Esophagus squamous epithelium (tissue), 5 donors: Measurements from ENCODE around the gene RNF115. TPM values are rescaled to one million over a fixed set of nuclear protein-coding genes. Genes with fewer than 3 reads are reported as not detected.

ENCODE experiments used
- DNase-seq: peaks from one replicate; lab custom pipeline; 2025; lab: John Stamatoyannopoulos, UW
- H3K27ac ChIP-seq, 4 donors: fragments of 200-600 bp; sonication (generic); one replicate each; pipeline ENCODE4 v1.5.1; 2016 to 2019; ENCODE audit warnings: mild to moderate bottlenecking in 1 of 4
- H3K27me3 ChIP-seq, 4 donors: fragments of 200-600 bp; sonication (generic); 1 replicate in 3 of 4; 2 replicates in 1 of 4; pipeline versions ENCODE4 v1.5.1 to v1.6.0; 2017 to 2021; ENCODE audit warnings: antibody characterized with exemption in 1 of 4
- H3K36me3 ChIP-seq, 3 donors: fragments of 200-600 bp; sonication (generic); one replicate each; pipeline ENCODE4 v1.5.1; 2016 to 2019
- H3K4me1 ChIP-seq, 3 donors: fragments of 200-600 bp; sonication (generic); one replicate each; pipeline ENCODE4 v1.5.1; 2017 to 2019
- H3K4me3 ChIP-seq, 4 donors: fragments of 200-600 bp; sonication (generic); 1 replicate in 3 of 4; 2 replicates in 1 of 4; pipeline ENCODE4 v1.5.1; 2016 to 2019; ENCODE audit warnings: mild to moderate bottlenecking in 2 of 4, moderate library complexity in 1 of 4
- H3K9me3 ChIP-seq, 3 donors: fragments of 200-600 bp; sonication (generic); one replicate each; pipeline ENCODE4 v1.5.1; 2016 to 2019
- CTCF ChIP-seq, 6 experiments: fragments of 450-650 bp in 4 of 6; fragments of 200-600 bp in 2 of 6; sonication (generic) in 2 of 6; IDR thresholded peaks; one replicate each; pipeline ENCODE4 v1.5.1; 2016 to 2019; ENCODE audit warnings: antibody characterized with exemption in 6 of 6, mild to moderate bottlenecking in 4 of 6, moderate library complexity in 4 of 6
- POLR2A ChIP-seq, 4 donors: fragments of 450-650 bp; IDR thresholded peaks; one replicate each; pipeline ENCODE4 v1.6.1; 2017; ENCODE audit warnings: antibody characterized with exemption in 4 of 4, mild to moderate bottlenecking in 4 of 4, moderate library complexity in 3 of 4
- WGBS, 2 donors: methylation state at CpG; one replicate each; pipeline ENCODE4 v1.1.5; 2018; 5-methylcytosine and 5-hydroxymethylcytosine counted together
- intact Hi-C: fragments of 100-400 bp; cut with DNase I; formaldehyde crosslinking; loops from one replicate; pipeline ENCODE4 v1.15.0; 2022
- total RNA-seq, 4 donors: library from RNA; depleted of rRNA; stranded (reverse); fragments of >200 nt; gene quantifications; one replicate each; pipeline ENCODE4 v1.1.0, GENCODE V29; 2016
- donor health status: DM: yes; HTN: yes; CAD: no.

The RNF115 gene
- total RNA-seq, 4 donors from 2014 or later, result 4.3 to 17.5 (median 6.1) TPM

GRCh38 chr1:145863282-145864018, 39.6 kb upstream of the RNF115 start:
- no peak for TF ChIP-seq POLR2A (IDR thresholded peaks at IDR 0.05)
- no peak for TF ChIP-seq CTCF (IDR thresholded peaks at IDR 0.05)
- Histone ChIP-seq H3K9me3 (no peaks in the 10 kb centered on the region), H3K4me1 (peaks cover 4 to 8% (median 7%) of the 10 kb centered on the region in 3 donors), H3K36me3 (peaks cover 0 to 35% (median 0%) of the 10 kb centered on the region in 3 donors), H3K4me3 (no peak overlapping the region), H3K27me3 (no peaks in the 10 kb centered on the region), H3K27ac (no peak overlapping the region)
- intact Hi-C loops, result no loop called here
- WGBS, 2 donors, result 67 to 69% methylated on average over 5 of the region's 5 CpGs
- no peak for DNase-seq

GRCh38 chr1:145859491-145860023, 35.7 kb upstream of the RNF115 start:
- intact Hi-C loops, result no loop called here
- H3K27me3 ChIP-seq, result no peaks in the 10 kb centered on the region
- H3K27ac ChIP-seq, result peak overlapping the region; percentile 89 to 98 (median 96)
- H3K36me3 ChIP-seq, result peaks cover 15 to 29% (median 26%) of the 10 kb centered on the region in 3 donors
- TF ChIP-seq POLR2A (IDR thresholded peaks at IDR 0.05), result peak in 2 of 4 donors; percentile 80 to 87
- TF ChIP-seq CTCF (IDR thresholded peaks at IDR 0.05), result peak in 2 of 6 experiments; percentile 13 to 25
- WGBS, 2 donors, result 1 to 2% methylated on average over 16 of the region's 41 CpGs
- H3K4me3 ChIP-seq, result peak overlapping the region; percentile 70 to 90 (median 85)
- H3K9me3 ChIP-seq, result no peaks in the 10 kb centered on the region
- DNase-seq, result no peak
- peaks cover 14 to 23% (median 18%) of the 10 kb centered on the region in 3 donors for H3K4me1 ChIP-seq

- TF ChIP-seq CTCF (IDR thresholded peaks at IDR 0.05) (peak in 1 of 6 experiments; percentile 17), POLR2A (IDR thresholded peaks at IDR 0.05) (peak in 3 of 4 donors; percentile 22 to 80 (median 73))
- peaks cover 14 to 23% (median 18%) of the 10 kb centered on the region in 3 donors for H3K4me1 ChIP-seq
- 0% methylated on average over 4 to 7 of the region's 42 CpGs for WGBS, 2 donors
- peak within 1 kb of the TSS; percentile 89 to 98 (median 96) for H3K27ac ChIP-seq
- no peaks in the 10 kb centered on the region for H3K9me3 ChIP-seq
- H3K27me3 ChIP-seq, result no peaks in the 10 kb centered on the region
- intact Hi-C loops, result no loop called here
- peaks cover 21 to 34% (median 26%) of the 10 kb centered on the region in 3 donors for H3K36me3 ChIP-seq
- peak; percentile 74 for DNase-seq
- H3K4me3 ChIP-seq, result peak within 1 kb of the TSS; percentile 70 to 90 (median 85)
These were observed 35.1 kb upstream of the RNF115 start, which contains the start of gene PIAS3 for GRCh38 chr1:145858901-145859490. PIAS3 (minus strand) TSS chr1:145859081; CDS start chr1:145858990, 91 bp downstream.

- 1 to 2% methylated on average over 18 to 24 of the region's 35 CpGs for WGBS, 2 donors
- intact Hi-C loops, result no loop called here
These were observed 34.5 kb upstream of the RNF115 start for GRCh38 chr1:145858238-145858900.

More at GRCh38 chr1:145858238-145858900, 34.5 kb upstream of the RNF115 start:
- H3K9me3 ChIP-seq, result no peaks in the 10 kb centered on the region
- H3K4me1 ChIP-seq, result peaks cover 14 to 23% (median 18%) of the 10 kb centered on the region in 3 donors
- TF ChIP-seq POLR2A (IDR thresholded peaks at IDR 0.05) (no peak), CTCF (IDR thresholded peaks at IDR 0.05) (no peak)
- peak; percentile 19 for DNase-seq
- H3K27ac ChIP-seq, result peak overlapping the region; percentile 89 to 98 (median 96)
- peak overlapping the region; percentile 70 to 90 (median 85) for H3K4me3 ChIP-seq
- H3K27me3 ChIP-seq, result no peaks in the 10 kb centered on the region
- peaks cover 26 to 40% (median 27%) of the 10 kb centered on the region in 3 donors for H3K36me3 ChIP-seq
